IMR-90 (cell line): ENCODE data around the gene CCR5. TPM values are rescaled to one million over a fixed set of nuclear protein-coding genes. Genes with fewer than 3 reads are reported as not detected.

ENCODE experiments used
- ATAC-seq: fragments of 200-7000 bp; cut with Tn5 transposase; 2 replicates; pipeline ENCODE4 v1.9.1; 2020; ENCODE audit warnings: low read depth, mild to moderate bottlenecking, moderate library complexity
- BruUV-seq: library from RNA; stranded (reverse); fragments of 400-500 nt; replicated peaks from 2 replicates; lab custom pipeline; 2021; lab: Mats Ljungman, UMichigan
- CTCF ChIA-PET: fragments of 300-600 bp; formaldehyde crosslinking; extraction: SDS; loops from one replicate; lab custom pipeline; 2021; ENCODE audit warnings: antibody characterized with exemption; lab: Yijun Ruan, JAX
- POLR2A ChIA-PET: fragments of 300-600 bp; sonication (Branson Sonifier 250); formaldehyde crosslinking; loops from one replicate; lab custom pipeline; 2022; ENCODE audit warnings: antibody characterized with exemption; ENCODE audit not compliant: unreplicated experiment; lab: Charles Lee
- DNase-seq: peaks from one replicate; pipeline ENCODE4 v3.0.0; 2013
- H2AFZ ChIP-seq: replicated peaks from 2 replicates; pipeline ENCODE3; 2013; ENCODE audit warnings: low read length, mild to moderate bottlenecking; ENCODE audit not compliant: poor library complexity
- H2AK5ac ChIP-seq: 2 replicates; pipeline ENCODE4 v1.6.1; 2013; ENCODE audit warnings: low read depth, low read length, inconsistent platforms
- H2AK9ac ChIP-seq: replicated peaks from 2 replicates; pipeline ENCODE3; 2013; ENCODE audit warnings: mild to moderate bottlenecking, low read depth, low read length, moderate library complexity; ENCODE audit not compliant: poor library complexity
- H2BK120ac ChIP-seq: 2 replicates; pipeline ENCODE4 v1.6.1; 2013; ENCODE audit warnings: low read depth, low read length, inconsistent platforms
- H2BK15ac ChIP-seq: 3 replicates; pipeline ENCODE4 v1.6.1; 2013; ENCODE audit warnings: low read depth, low read length, inconsistent platforms
- H2BK20ac ChIP-seq: 2 replicates; pipeline ENCODE4 v1.6.1; 2013; ENCODE audit warnings: low read depth, mild to moderate bottlenecking, inconsistent platforms, low read length, moderate library complexity
- H2BK5ac ChIP-seq: 2 replicates; pipeline ENCODE4 v1.6.1; 2013; ENCODE audit warnings: mild to moderate bottlenecking, low read depth, low read length, inconsistent platforms; ENCODE audit not compliant: poor library complexity, severe bottlenecking
- H3K14ac ChIP-seq: replicated peaks from 2 replicates; pipeline ENCODE4 v1.6.1; 2013; ENCODE audit warnings: low read depth, low read length, inconsistent platforms
- H3K18ac ChIP-seq: 2 replicates; pipeline ENCODE4 v1.6.1; 2013; ENCODE audit warnings: low read depth, low read length, control low read depth
- H3K23ac ChIP-seq: 2 replicates; pipeline ENCODE4 v1.6.1; 2013; ENCODE audit warnings: low read depth, low read length, inconsistent platforms
- H3K27ac ChIP-seq: 2 replicates; pipeline ENCODE4 v1.5.1; 2013; ENCODE audit warnings: mild to moderate bottlenecking, control low read depth, low read length; ENCODE audit not compliant: insufficient read depth
- H3K27me3 ChIP-seq: 2 replicates; pipeline ENCODE4 v1.6.1; 2013; ENCODE audit warnings: low read length; ENCODE audit not compliant: control insufficient read depth, insufficient read depth
- H3K36me3 ChIP-seq: 2 replicates; pipeline ENCODE4 v1.6.1; 2013; ENCODE audit warnings: low read length, mixed read lengths; ENCODE audit not compliant: control insufficient read depth, insufficient read depth
- H3K4ac ChIP-seq: 2 replicates; pipeline ENCODE4 v1.6.1; 2013; ENCODE audit warnings: low read depth, low read length, inconsistent platforms
- H3K4me1 ChIP-seq: 2 replicates; pipeline ENCODE4 v1.6.1; 2013; ENCODE audit warnings: low read length, mixed read lengths; ENCODE audit not compliant: control insufficient read depth, insufficient read depth
- H3K4me2 ChIP-seq: 2 replicates; pipeline ENCODE4 v1.6.1; 2013; ENCODE audit warnings: low read depth, mild to moderate bottlenecking, control low read depth, low read length, moderate library complexity
- H3K4me3 ChIP-seq: 2 replicates; pipeline ENCODE4 v1.5.1; 2013; ENCODE audit warnings: low read depth, mild to moderate bottlenecking, control low read depth, low read length, moderate library complexity; ENCODE audit not compliant: insufficient read depth
- H3K56ac ChIP-seq: 2 replicates; pipeline ENCODE4 v1.6.1; 2013; ENCODE audit warnings: low read length, inconsistent platforms; ENCODE audit not compliant: insufficient read depth; ENCODE audit errors: extremely low read depth
- H3K79me1 ChIP-seq, 2 experiments: 2 replicates each; pipeline ENCODE4 v1.6.1; 2013; ENCODE audit warnings: low read length in 2 of 2, inconsistent platforms in 1 of 2, low read depth in 1 of 2
- H3K9ac ChIP-seq: 2 replicates; pipeline ENCODE4 v1.6.1; 2013; ENCODE audit warnings: low read depth, low read length, control low read depth
- H3K9me1 ChIP-seq: 2 replicates; pipeline ENCODE4 v1.6.1; 2013; ENCODE audit warnings: low read length, inconsistent platforms; ENCODE audit not compliant: insufficient read depth
- H3K9me3 ChIP-seq: 2 replicates; pipeline ENCODE4 v1.6.1; 2013; ENCODE audit warnings: low read length; ENCODE audit not compliant: control insufficient read depth, insufficient read depth
- H4K20me1 ChIP-seq: 2 replicates; pipeline ENCODE4 v1.6.1; 2013; ENCODE audit warnings: low read length, inconsistent platforms; ENCODE audit not compliant: insufficient read depth
- H4K5ac ChIP-seq: 2 replicates; pipeline ENCODE4 v1.6.1; 2013; ENCODE audit warnings: mild to moderate bottlenecking, low read depth, low read length, control low read depth
- H4K8ac ChIP-seq, 2 experiments: 2 replicates each; pipeline ENCODE4 v1.6.1; 2013; ENCODE audit warnings: low read depth in 2 of 2, low read length in 2 of 2, control low read depth in 1 of 2, inconsistent platforms in 1 of 2
- H4K91ac ChIP-seq: 2 replicates; pipeline ENCODE4 v1.6.1; 2013; ENCODE audit warnings: low read depth, low read length, inconsistent platforms; ENCODE audit not compliant: insufficient read depth
- BHLHE40 ChIP-seq: fragments of 150-350 bp; IDR thresholded peaks from 2 replicates; pipeline ENCODE4 v1.6.1; 2016; ENCODE audit warnings: mild to moderate bottlenecking, low read depth, low read length
- CHD1 ChIP-seq: IDR thresholded peaks from 2 replicates; pipeline ENCODE4 v1.6.1; 2012; ENCODE audit warnings: low read depth, low read length, improper control_type of control experiment
- FOS ChIP-seq: fragments of 150-350 bp; IDR thresholded peaks from 2 replicates; pipeline ENCODE4 v1.6.1; 2016; ENCODE audit warnings: low read depth, low read length
- MAFK ChIP-seq: IDR thresholded peaks from 2 replicates; pipeline ENCODE4 v1.6.1; 2012; ENCODE audit warnings: low read depth, low read length, improper control_type of control experiment
- MAZ ChIP-seq: IDR thresholded peaks from 2 replicates; pipeline ENCODE4 v1.6.1; 2012; ENCODE audit warnings: low read depth, mild to moderate bottlenecking, low read length, improper control_type of control experiment, moderate library complexity, borderline replicate concordance
- NFE2L2 ChIP-seq: fragments of 150-350 bp; IDR thresholded peaks from 2 replicates; pipeline ENCODE4 v1.6.1; 2016; ENCODE audit warnings: low read depth, mild to moderate bottlenecking, low read length
- RAD21 ChIP-seq: IDR thresholded peaks from 2 replicates; pipeline ENCODE4 v1.6.1; 2012; ENCODE audit warnings: low read length, improper control_type of control experiment
- RFX5 ChIP-seq: IDR thresholded peaks from 2 replicates; pipeline ENCODE4 v1.8.0; 2012; ENCODE audit warnings: low read depth, mild to moderate bottlenecking, low read length, moderate library complexity
- SMC3 ChIP-seq: fragments of 150-350 bp; IDR thresholded peaks from 2 replicates; pipeline ENCODE4 v1.6.1; 2016; ENCODE audit warnings: low read depth, mild to moderate bottlenecking, antibody characterized with exemption, low read length, moderate library complexity
- WGBS, 2 experiments: methylation state at CpG; one replicate each; pipeline versions ENCODE4 v1.1.5 to v1.1.7; 2013; ENCODE audit warnings: missing lambda C conversion rate in 2 of 2; ENCODE audit not compliant: insufficient read length in 1 of 2; ENCODE audit errors: extremely low coverage in 2 of 2; 5-methylcytosine and 5-hydroxymethylcytosine counted together
- dilution Hi-C: fragments of 300-500 bp; cut with HindIII; formaldehyde crosslinking; loops from one replicate; pipeline ENCODE4 v1.14.3; 2018; ENCODE audit warnings: low sequenced_read_pairs; ENCODE audit not compliant: unreplicated experiment
- in situ Hi-C: fragments of 300-500 bp; cut with MboI; formaldehyde crosslinking; loops from 3 replicates; pipeline ENCODE4 v1.14.3; 2019; ENCODE audit warnings: low sequenced_read_pairs, inconsistent platforms, mixed read lengths
- intact Hi-C: fragments of 100-400 bp; cut with micrococcal nuclease; formaldehyde crosslinking; loops from 2 replicates; pipeline ENCODE4 v1.10.0; 2022
- polyA plus RNA-seq, 3 experiments: library from polyadenylated mRNA; depleted of rRNA; stranded (reverse); fragments of >200 nt; gene quantifications; 2 replicates each; pipeline ENCODE4 v1.2.3, GENCODE V29; 2012; ENCODE audit warnings: low replicate concordance in 1 of 3
- total RNA-seq: library from RNA; depleted of rRNA; stranded (reverse); fragments of >200 nt; gene quantifications from 2 replicates; pipeline ENCODE4 v1.2.3, GENCODE V29; 2012
- TF ChIP-seq, protein P1 (sequence below): fragments of 150-350 bp; IDR thresholded peaks from 2 replicates; pipeline ENCODE4 v1.6.1; 2017; ENCODE audit warnings: mild to moderate bottlenecking, antibody characterized with exemption, low read length, low read depth

Gene CCR5
- total and polyA plus RNA-seq, 2 of the 4 experiments (the other 2 are of a cell fraction), result not detected

DNA sequence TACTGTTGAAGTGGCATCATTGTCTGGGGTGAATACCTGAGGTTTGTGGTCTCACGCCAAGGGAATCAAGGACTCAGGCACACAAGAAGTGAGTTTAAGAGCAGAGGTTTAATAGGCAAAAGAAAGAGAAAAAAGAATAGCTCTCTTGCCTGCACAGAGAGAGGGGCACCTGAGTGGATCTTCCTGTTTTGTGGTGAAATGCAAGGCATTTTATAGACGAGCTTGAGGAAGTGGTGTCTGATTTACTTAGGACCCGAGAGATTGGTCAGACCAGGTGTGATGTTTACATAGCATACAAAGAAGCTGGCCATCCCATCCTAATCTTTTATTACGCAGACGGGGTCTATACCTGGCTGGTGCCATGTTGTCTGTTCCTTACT is 13.2 kb downstream of the CCR5 start:
- H3K4ac ChIP-seq, result no peak overlapping the region
- H3K9me1 ChIP-seq, result peaks cover 4% of the 10 kb centered on the region
- no peaks in the 10 kb centered on the region for H3K79me1 ChIP-seq
- POLR2A ChIA-PET, result no interaction called here
- no peak overlapping the region for H4K91ac ChIP-seq
- no peak overlapping the region for H3K14ac ChIP-seq
- in situ Hi-C loops (no loop called here), dilution Hi-C loops (no loop called here), intact Hi-C loops (no loop called here)
- CTCF ChIA-PET, result interaction anchor here (1.4 kb wide), 1 partner anchor 305 kb away, joined by 3 read pairs; no protein-coding TSS in a partner anchor
- H3K27me3 ChIP-seq, result peaks cover 28% of the 10 kb centered on the region
- H3K9me3 ChIP-seq, result no peaks in the 10 kb centered on the region
- no peak overlapping the region for H3K23ac ChIP-seq
- no peak overlapping the region for H3K9ac ChIP-seq
- H3K56ac ChIP-seq, result no peak overlapping the region
- H3K4me3 ChIP-seq, result no peak overlapping the region
- H3K4me2 ChIP-seq, result no peak overlapping the region
- H2AK9ac ChIP-seq, result no peak overlapping the region
- no peaks in the 10 kb centered on the region for H4K20me1 ChIP-seq
- H4K5ac ChIP-seq, result no peak overlapping the region
- H3K36me3 ChIP-seq, result no peaks in the 10 kb centered on the region
- ATAC-seq, result no peak
- H2BK120ac ChIP-seq, result no peak overlapping the region
- no peak overlapping the region for H3K18ac ChIP-seq
- no peak overlapping the region for H2BK15ac ChIP-seq
- no peak overlapping the region for H2BK20ac ChIP-seq
- H2AFZ ChIP-seq, result no peak overlapping the region
- BruUV-seq, result no TSS peak
- 71% methylated on average over 1 of the region's 5 CpGs; no CpG with 5 or more reads in 1 of the 2 experiments for WGBS, 2 experiments
- TF ChIP-seq RAD21 (no peak), MAZ (no peak), RFX5 (no peak), FOS (no peak), MAFK (no peak), NFE2L2 (no peak), SMC3 (no peak), BHLHE40 (no peak), CHD1 (no peak)
- TF ChIP-seq, protein P1, sequence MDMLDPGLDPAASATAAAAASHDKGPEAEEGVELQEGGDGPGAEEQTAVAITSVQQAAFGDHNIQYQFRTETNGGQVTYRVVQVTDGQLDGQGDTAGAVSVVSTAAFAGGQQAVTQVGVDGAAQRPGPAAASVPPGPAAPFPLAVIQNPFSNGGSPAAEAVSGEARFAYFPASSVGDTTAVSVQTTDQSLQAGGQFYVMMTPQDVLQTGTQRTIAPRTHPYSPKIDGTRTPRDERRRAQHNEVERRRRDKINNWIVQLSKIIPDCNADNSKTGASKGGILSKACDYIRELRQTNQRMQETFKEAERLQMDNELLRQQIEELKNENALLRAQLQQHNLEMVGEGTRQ, result no peak
- H3K27ac ChIP-seq, result no peak overlapping the region
- H4K8ac ChIP-seq, result no peak overlapping the region
- no peak for DNase-seq
- no peaks in the 10 kb centered on the region for H3K4me1 ChIP-seq
- H2AK5ac ChIP-seq, result no peak overlapping the region
- no peak overlapping the region for H2BK5ac ChIP-seq
